ENCODE results near the gene MARCHF3. TPM values are rescaled to one million over a fixed set of nuclear protein-coding genes. Genes with fewer than 3 reads are reported as not detected.

Gene MARCHF3
- total RNA-seq, 4 donors from 2014 or later, result 23.4 to 53.7 (median 29.3) TPM

DNA sequence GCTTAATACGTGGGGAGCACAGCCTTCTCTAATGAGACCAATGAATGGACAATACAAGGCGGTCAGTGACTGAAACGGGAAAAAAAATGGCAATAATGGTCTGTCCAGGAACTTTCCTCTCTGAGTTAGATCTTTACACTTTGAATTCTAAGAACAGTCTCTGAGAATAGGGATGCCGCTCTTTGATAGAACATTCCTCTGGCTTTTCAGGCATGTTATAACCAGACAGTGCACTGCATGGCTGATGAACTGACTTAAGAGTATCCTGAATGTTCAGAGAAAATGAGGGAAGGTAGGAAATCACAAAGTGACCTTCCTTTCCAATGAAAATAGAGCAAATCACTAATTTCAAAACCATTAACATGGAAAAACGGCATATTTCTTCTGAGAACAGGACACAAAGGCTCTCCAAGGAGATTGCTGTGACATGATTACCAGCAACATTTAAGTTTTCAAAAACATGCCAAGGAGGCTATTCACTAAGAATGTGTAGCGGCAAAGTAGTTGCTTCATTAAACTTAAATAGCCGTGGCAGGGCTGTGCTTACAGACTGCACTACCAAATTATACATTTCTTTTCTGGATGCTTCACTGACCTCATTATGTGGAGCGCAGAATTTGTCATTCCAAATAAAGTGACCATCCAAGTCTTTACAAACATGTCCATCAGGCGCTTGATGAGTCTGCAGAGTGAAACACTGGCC is 105.9 kb downstream of the MARCHF3 start:
- WGBS, 2 donors, result 87 to 91% methylated on average over 9 of the region's 9 CpGs
- no peak overlapping the region for H3K4me3 ChIP-seq (ENCODE audit: low read depth, poor library complexity, severe bottlenecking)
- DNase-seq (ENCODE audit: low spot score in 2 of 2), result no peak
- intact Hi-C loops (cut with DNase I; ENCODE audit: low total_unique reads), result no loop called here
- TF ChIP-seq POLR2A (IDR thresholded peaks at IDR 0.05), result no peak
- no peak for TF ChIP-seq CTCF (IDR thresholded peaks at IDR 0.05)

DNA sequence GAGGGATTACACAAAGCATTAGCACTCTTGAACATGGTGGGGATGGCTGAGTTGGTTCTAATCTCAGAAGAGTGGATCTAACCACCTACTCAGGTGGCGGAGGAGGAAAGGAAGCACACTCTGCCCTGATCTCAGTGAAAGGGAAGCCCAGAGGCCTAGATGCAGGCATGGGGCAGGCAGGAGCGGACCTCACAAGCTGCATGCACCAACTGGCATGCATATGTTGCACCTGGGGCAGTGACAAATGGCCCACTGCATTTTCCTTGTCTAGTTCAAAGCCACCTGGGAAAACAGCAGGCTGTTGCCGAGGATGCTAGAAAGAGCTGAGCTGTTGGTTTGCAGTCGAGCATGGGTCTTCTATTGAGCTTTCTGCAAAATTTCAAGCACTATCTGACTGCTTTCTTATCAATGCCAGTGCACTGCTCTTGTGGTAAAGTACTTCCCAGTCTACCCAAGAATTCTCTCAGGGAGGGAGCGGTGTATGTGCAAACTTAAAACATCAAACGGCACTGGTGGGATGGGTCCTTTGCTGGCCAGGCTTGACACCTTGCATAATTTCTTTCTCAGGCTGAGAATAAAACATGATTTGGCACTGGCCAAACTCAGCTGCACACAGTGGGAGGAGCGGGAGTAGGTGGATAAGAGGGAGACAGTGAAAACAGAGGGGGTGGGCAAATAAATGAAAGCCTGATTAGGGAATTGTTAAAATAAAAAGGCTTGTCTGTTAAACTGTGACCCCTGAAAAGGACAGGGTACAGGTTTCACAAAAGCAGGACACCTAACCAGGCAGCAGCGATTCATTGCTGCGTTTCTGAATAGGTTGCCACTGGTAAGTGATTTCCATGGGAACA is 108.9 kb downstream of the MARCHF3 start:
- H3K4me3 ChIP-seq (ENCODE audit: low read depth, poor library complexity, severe bottlenecking), result no peak overlapping the region
- TF ChIP-seq POLR2A (IDR thresholded peaks at IDR 0.05), result no peak
- no peak for TF ChIP-seq CTCF (IDR thresholded peaks at IDR 0.05)
- DNase-seq (ENCODE audit: low spot score in 2 of 2), result no peak
- 79 to 80% methylated on average over 9 of the region's 9 CpGs for WGBS, 2 donors
- intact Hi-C loops (cut with DNase I; ENCODE audit: low total_unique reads), result no loop called here

GRCh38 chr5:126920291-126920690 is 110.1 kb downstream of the MARCHF3 start:
- WGBS, 2 donors, result 56% methylated on average over 5 of the region's 5 CpGs
- intact Hi-C loops (cut with DNase I; ENCODE audit: low total_unique reads), result no loop called here

DNA sequence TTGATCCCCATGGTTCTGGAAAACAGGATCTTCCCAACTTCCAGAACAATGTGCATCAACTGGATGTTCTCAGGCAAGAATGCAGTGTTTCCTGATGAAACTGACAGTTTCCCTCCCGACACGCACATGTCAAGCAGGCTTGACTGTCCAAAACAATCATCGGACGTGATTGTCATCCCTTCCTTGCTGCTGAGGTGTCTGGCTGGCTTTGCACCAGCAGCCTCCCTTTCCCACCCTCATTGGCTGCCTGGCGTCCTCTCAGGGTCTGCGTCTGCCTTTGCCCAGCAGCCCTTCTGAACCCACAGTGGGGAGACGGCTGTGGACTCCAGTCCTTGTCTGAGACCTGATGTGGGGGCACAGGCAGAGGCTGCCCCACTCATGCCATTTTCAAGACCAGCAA is 110.8 kb downstream of the MARCHF3 start:
- no peak overlapping the region for H3K4me3 ChIP-seq (ENCODE audit: low read depth, poor library complexity, severe bottlenecking)
- 73 to 79% methylated on average over 7 of the region's 7 CpGs for WGBS, 2 donors
- DNase-seq (ENCODE audit: low spot score in 2 of 2), result no peak
- intact Hi-C loops (cut with DNase I; ENCODE audit: low total_unique reads), result no loop called here
- TF ChIP-seq CTCF (IDR thresholded peaks at IDR 0.05) (no peak), POLR2A (IDR thresholded peaks at IDR 0.05) (no peak)

More at GRCh38 chr5:126920291-126920690, 110.1 kb downstream of the MARCHF3 start:
- TF ChIP-seq POLR2A (IDR thresholded peaks at IDR 0.05) (no peak), CTCF (IDR thresholded peaks at IDR 0.05) (no peak)
- H3K4me3 ChIP-seq (ENCODE audit: low read depth, poor library complexity, severe bottlenecking), result no peak overlapping the region
- no peak for DNase-seq (ENCODE audit: low spot score in 2 of 2)

DNA sequence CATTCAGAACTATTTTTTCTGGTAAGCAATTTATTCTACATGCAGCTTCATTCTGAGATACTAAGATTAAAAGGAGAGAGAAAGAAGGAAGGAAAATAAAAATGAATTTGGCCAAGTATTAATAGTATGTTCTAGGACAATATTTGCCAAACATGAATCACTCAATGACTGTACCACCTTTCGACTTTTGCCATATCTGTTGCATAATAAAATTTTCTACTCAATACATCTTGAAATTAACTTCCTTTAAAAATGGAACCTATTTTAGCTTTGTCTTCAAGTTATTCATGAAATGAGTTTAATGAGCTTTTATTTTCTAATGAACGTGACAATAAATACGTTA is 111.8 kb downstream of the MARCHF3 start:
- no peak overlapping the region for H3K4me3 ChIP-seq (ENCODE audit: low read depth, poor library complexity, severe bottlenecking)
- TF ChIP-seq POLR2A (IDR thresholded peaks at IDR 0.05) (no peak), CTCF (IDR thresholded peaks at IDR 0.05) (no peak)
- DNase-seq (ENCODE audit: low spot score in 2 of 2), result no peak
- intact Hi-C loops (cut with DNase I; ENCODE audit: low total_unique reads), result no loop called here
- WGBS, 2 donors, result 77 to 80% methylated on average over 3 of the region's 3 CpGs
